SK-N-MC (cell line): ENCODE data around the gene CCR5.
"Not testable (repeated sequence)": the region's sequence is repeated elsewhere in the genome, so short reads cannot be mapped to it uniquely, and the experiment has no call there.

Experiments
- DNase-seq: peaks from one replicate; pipeline ENCODE4 v3.0.0-alpha.2; 2011; ENCODE audit warnings: low read depth, low spot score
- H3K27ac ChIP-seq: fragments of 200-600 bp; sonication (generic); 2 replicates; pipeline ENCODE4 v1.5.1; 2016; ENCODE audit warnings: mixed run types
- H3K36me3 ChIP-seq: fragments of 200-600 bp; sonication (generic); 2 replicates; pipeline ENCODE4 v1.6.1; 2017; ENCODE audit warnings: antibody characterized with exemption, low read length, mixed read lengths; ENCODE audit not compliant: insufficient read depth
- H3K4me3 ChIP-seq: fragments of 200-600 bp; sonication (generic); 2 replicates; pipeline ENCODE4 v1.5.1; 2016
- H3K9ac ChIP-seq: fragments of 200-600 bp; sonication (generic); 2 replicates; pipeline ENCODE4 v1.8.0; 2017; ENCODE audit warnings: mixed run types, mixed read lengths; ENCODE audit not compliant: insufficient read length
- H3K9me3 ChIP-seq: fragments of 200-600 bp; sonication (generic); 2 replicates; pipeline ENCODE4 v1.6.1; 2017; ENCODE audit warnings: low read depth, mild to moderate bottlenecking, antibody characterized with exemption, low read length, moderate library complexity, mixed read lengths
- EZH2 ChIP-seq: fragments of 200-600 bp; sonication (generic); IDR thresholded peaks from one replicate; pipeline ENCODE4 v1.6.1; 2017; ENCODE audit warnings: antibody characterized with exemption
- FOXP2 ChIP-seq: optimal IDR thresholded peaks from 2 replicates; pipeline ENCODE3; 2011; ENCODE audit warnings: mild to moderate bottlenecking, moderate library complexity; ENCODE audit not compliant: insufficient read depth; ENCODE audit errors: extremely low read length, control extremely low read depth
- POLR2AphosphoS5 ChIP-seq: IDR thresholded peaks from 2 replicates; pipeline ENCODE4 v1.6.1; 2012; ENCODE audit warnings: mild to moderate bottlenecking, low read depth, low read length, borderline replicate concordance

The CCR5 gene

GRCh38 chr3:46375814-46376213, 5.1 kb downstream of the CCR5 start:
- H3K27ac ChIP-seq = no peak overlapping the region
- no peak for DNase-seq
- H3K9ac ChIP-seq = no peak overlapping the region
- no peak overlapping the region for H3K4me3 ChIP-seq
- H3K9me3 ChIP-seq = no peaks in the 10 kb centered on the region
- H3K36me3 ChIP-seq = no peaks in the 10 kb centered on the region
- TF ChIP-seq POLR2AphosphoS5 = no peak
- TF ChIP-seq EZH2 = no peak
- TF ChIP-seq FOXP2 = no peak

GRCh38 chr3:46378426-46378942, 7.7 kb downstream of the CCR5 start:
- H3K4me3 ChIP-seq = no peak overlapping the region
- TF ChIP-seq FOXP2 (no peak), EZH2 (no peak), POLR2AphosphoS5 (no peak)
- H3K9me3 ChIP-seq = no peaks in the 10 kb centered on the region
- DNase-seq = peak; percentile 1
- H3K27ac ChIP-seq = no peak overlapping the region
- H3K36me3 ChIP-seq = no peaks in the 10 kb centered on the region
- H3K9ac ChIP-seq = no peak overlapping the region

- H3K27ac ChIP-seq = no peak overlapping the region
- no peak overlapping the region for H3K9ac ChIP-seq
These were observed 9.9 kb downstream of the CCR5 start for GRCh38 chr3:46380471-46381221.

GRCh38 chr3:46381625-46382024, 10.9 kb downstream of the CCR5 start:
- Histone ChIP-seq H3K36me3 (no peaks in the 10 kb centered on the region), H3K9me3 (no peaks in the 10 kb centered on the region), H3K27ac (no peak overlapping the region), H3K4me3 (no peak overlapping the region), H3K9ac (no peak overlapping the region)
- DNase-seq = no peak
- TF ChIP-seq FOXP2 (no peak), POLR2AphosphoS5 (no peak), EZH2 (no peak)

More at GRCh38 chr3:46380471-46381221, 9.9 kb downstream of the CCR5 start:
- TF ChIP-seq FOXP2 (no peak), POLR2AphosphoS5 (no peak), EZH2 (no peak)
- H3K4me3 ChIP-seq = no peak overlapping the region
- DNase-seq = no peak
- H3K9me3 ChIP-seq = no peaks in the 10 kb centered on the region
- H3K36me3 ChIP-seq = no peaks in the 10 kb centered on the region

- H3K9ac ChIP-seq = no peak overlapping the region
- no peak for DNase-seq
- no peak overlapping the region for H3K27ac ChIP-seq
- H3K36me3 ChIP-seq = no peaks in the 10 kb centered on the region
- H3K9me3 ChIP-seq = no peaks in the 10 kb centered on the region
- H3K4me3 ChIP-seq = no peak overlapping the region
- TF ChIP-seq EZH2 = no peak
- TF ChIP-seq POLR2AphosphoS5 = no peak
- TF ChIP-seq FOXP2 = no peak
These were observed 12.6 kb downstream of the CCR5 start for GRCh38 chr3:46383211-46383950.

- H3K4me3 ChIP-seq = no peak overlapping the region
- H3K36me3 ChIP-seq = no peaks in the 10 kb centered on the region
- H3K9me3 ChIP-seq = no peaks in the 10 kb centered on the region
- H3K9ac ChIP-seq = no peak overlapping the region
- no peak for TF ChIP-seq POLR2AphosphoS5
- no peak for TF ChIP-seq FOXP2
- TF ChIP-seq EZH2 = no peak
- no peak overlapping the region for H3K27ac ChIP-seq
- DNase-seq = no peak
These were observed 13.2 kb downstream of the CCR5 start for GRCh38 chr3:46383951-46384330.

- H3K27ac ChIP-seq = no peak overlapping the region
- H3K9me3 ChIP-seq = no peaks in the 10 kb centered on the region
- no peak overlapping the region for H3K4me3 ChIP-seq
- no peaks in the 10 kb centered on the region for H3K36me3 ChIP-seq
- DNase-seq = no peak
- H3K9ac ChIP-seq = no peak overlapping the region
- TF ChIP-seq POLR2AphosphoS5 = no peak
- TF ChIP-seq EZH2 = no peak
- no peak for TF ChIP-seq FOXP2
These were observed 15.5 kb downstream of the CCR5 start for GRCh38 chr3:46386205-46386604.

GRCh38 chr3:46388847-46389246, 18.1 kb downstream of the CCR5 start:
- H3K9me3 ChIP-seq, DNase-seq, H3K9ac ChIP-seq, H3K4me3 ChIP-seq, H3K27ac ChIP-seq, H3K36me3 ChIP-seq: not testable (repeated sequence)
